Measurements from ENCODE around the gene NAB1.

Gene NAB1

DNA sequence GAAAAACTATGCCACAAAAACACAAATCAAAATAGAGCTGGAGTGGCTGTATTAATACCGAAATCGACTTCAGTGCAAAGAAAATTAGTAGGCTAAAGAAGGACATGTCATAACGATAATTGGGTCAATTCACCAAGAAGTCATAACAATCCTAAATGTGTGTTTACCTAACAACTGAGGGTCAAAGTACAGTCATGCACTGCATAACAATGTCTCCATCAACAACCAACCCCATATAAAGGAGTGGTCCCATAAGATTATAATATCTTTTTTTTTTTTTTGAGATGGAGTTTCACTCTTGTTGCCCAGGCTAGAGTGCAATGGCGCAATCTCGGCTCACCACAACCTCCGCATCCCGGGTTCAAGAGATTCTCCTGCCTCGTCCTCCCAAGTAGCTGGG lies 87.5 kb downstream of the NAB1 start:
- no peak overlapping the region for H2AFZ ChIP-seq
- no peak overlapping the region for H3K4me3 ChIP-seq (ENCODE audit: low read depth, low read length)
- no peaks in the 10 kb centered on the region for H3K27me3 ChIP-seq (ENCODE audit: control insufficient read depth, insufficient read depth, low read length)
- no peaks in the 10 kb centered on the region for H3K36me3 ChIP-seq (ENCODE audit: control insufficient read depth, insufficient read depth, low read length)
- no peak overlapping the region for H3K4me2 ChIP-seq (ENCODE audit: low read length)
- TF ChIP-seq, protein P1, sequence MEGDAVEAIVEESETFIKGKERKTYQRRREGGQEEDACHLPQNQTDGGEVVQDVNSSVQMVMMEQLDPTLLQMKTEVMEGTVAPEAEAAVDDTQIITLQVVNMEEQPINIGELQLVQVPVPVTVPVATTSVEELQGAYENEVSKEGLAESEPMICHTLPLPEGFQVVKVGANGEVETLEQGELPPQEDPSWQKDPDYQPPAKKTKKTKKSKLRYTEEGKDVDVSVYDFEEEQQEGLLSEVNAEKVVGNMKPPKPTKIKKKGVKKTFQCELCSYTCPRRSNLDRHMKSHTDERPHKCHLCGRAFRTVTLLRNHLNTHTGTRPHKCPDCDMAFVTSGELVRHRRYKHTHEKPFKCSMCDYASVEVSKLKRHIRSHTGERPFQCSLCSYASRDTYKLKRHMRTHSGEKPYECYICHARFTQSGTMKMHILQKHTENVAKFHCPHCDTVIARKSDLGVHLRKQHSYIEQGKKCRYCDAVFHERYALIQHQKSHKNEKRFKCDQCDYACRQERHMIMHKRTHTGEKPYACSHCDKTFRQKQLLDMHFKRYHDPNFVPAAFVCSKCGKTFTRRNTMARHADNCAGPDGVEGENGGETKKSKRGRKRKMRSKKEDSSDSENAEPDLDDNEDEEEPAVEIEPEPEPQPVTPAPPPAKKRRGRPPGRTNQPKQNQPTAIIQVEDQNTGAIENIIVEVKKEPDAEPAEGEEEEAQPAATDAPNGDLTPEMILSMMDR (IDR thresholded peaks at IDR 0.05), result no peak
- no peak overlapping the region for H3K9ac ChIP-seq
- no peaks in the 10 kb centered on the region for H3K4me1 ChIP-seq
- no peaks in the 10 kb centered on the region for H3K79me2 ChIP-seq
- H3K9me3 ChIP-seq (ENCODE audit: control insufficient read depth, low read length), result peaks cover 3% of the 10 kb centered on the region
- H3K27ac ChIP-seq, result no peak overlapping the region

DNA sequence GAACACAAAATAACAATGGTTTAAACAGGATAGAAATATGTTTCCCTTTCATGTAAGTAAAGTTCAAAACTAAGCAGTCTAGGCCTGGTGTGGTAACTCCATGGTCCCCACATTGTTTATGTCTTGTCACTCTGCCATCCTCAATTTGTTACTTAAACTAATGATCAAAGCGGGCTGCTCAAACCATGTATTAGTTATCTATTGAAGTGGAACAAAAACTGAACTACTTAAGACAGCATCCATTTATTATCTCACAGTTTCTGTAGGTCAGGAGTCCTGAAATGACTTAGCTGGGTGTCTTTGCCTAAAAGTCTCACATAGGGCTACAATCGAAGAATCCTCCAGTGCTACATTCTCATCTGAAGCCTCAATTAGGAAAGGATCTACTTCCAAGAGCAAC lies 91.6 kb downstream of the NAB1 start:
- H2AFZ ChIP-seq, result no peak overlapping the region
- H3K4me2 ChIP-seq (ENCODE audit: low read length), result no peak overlapping the region
- H3K9ac ChIP-seq, result no peak overlapping the region
- no peaks in the 10 kb centered on the region for H3K36me3 ChIP-seq (ENCODE audit: control insufficient read depth, insufficient read depth, low read length)
- TF ChIP-seq, protein P1 (IDR thresholded peaks at IDR 0.05), result no peak
- no peak overlapping the region for H3K27ac ChIP-seq
- H3K79me2 ChIP-seq, result no peaks in the 10 kb centered on the region
- H3K4me1 ChIP-seq, result no peaks in the 10 kb centered on the region
- no peak overlapping the region for H3K4me3 ChIP-seq (ENCODE audit: low read depth, low read length)
- no peaks in the 10 kb centered on the region for H3K27me3 ChIP-seq (ENCODE audit: control insufficient read depth, insufficient read depth, low read length)
- peaks cover 4% of the 10 kb centered on the region for H3K9me3 ChIP-seq (ENCODE audit: control insufficient read depth, low read length)

All from parathyroid adenoma (tissue), 2 donors.